Left lung (tissue), 10 donors: ENCODE measurements around the gene ACOX3. TPM values are rescaled to one million over a fixed set of nuclear protein-coding genes. Genes with fewer than 3 reads are reported as not detected.
A peak's percentile ranks its signal among the peaks of the same experiment; 100 is the strongest.

Experiments
- ATAC-seq: fragments of 200-7000 bp; cut with Tn5 transposase; one replicate; pipeline ENCODE4 v1.9.1; 2020; ENCODE audit warnings: moderate library complexity
- DNase-seq, 4 donors: peaks; one replicate each; pipeline ENCODE4 v3.0.0-alpha.2; 2013 to 2020
- H3K27ac ChIP-seq, 2 donors: fragments of 200-600 bp; sonication (generic) in 1 of 2; one replicate each; pipeline versions ENCODE4 v1.5.0 to v1.8.0; 2020 to 2021
- H3K27me3 ChIP-seq, 2 donors: fragments of 200-600 bp; sonication (generic) in 1 of 2; one replicate each; pipeline versions ENCODE4 v1.5.0 to v1.8.0; 2020 to 2021
- H3K36me3 ChIP-seq, 2 donors: fragments of 200-600 bp; sonication (generic) in 1 of 2; one replicate each; pipeline versions ENCODE4 v1.5.0 to v1.8.0; 2020 to 2021
- H3K4me1 ChIP-seq, 2 donors: fragments of 200-600 bp; one replicate each; pipeline ENCODE4 v1.8.0; 2021
- H3K4me3 ChIP-seq, 2 donors: fragments of 200-600 bp; sonication (generic) in 1 of 2; one replicate each; pipeline versions ENCODE4 v1.5.0 to v1.8.0; 2020 to 2021; ENCODE audit warnings: mild to moderate bottlenecking in 1 of 2
- H3K9me3 ChIP-seq, 2 donors: fragments of 200-600 bp; sonication (generic) in 1 of 2; one replicate each; pipeline versions ENCODE4 v1.5.0 to v1.8.0; 2020 to 2021
- CTCF ChIP-seq, 2 donors: fragments of 200-600 bp; sonication (generic) in 1 of 2; IDR thresholded peaks; one replicate each; pipeline versions ENCODE4 v1.5.0 to v1.8.0; 2021; ENCODE audit warnings: antibody characterized with exemption in 2 of 2
- intact Hi-C, 2 donors: fragments of 100-400 bp; cut with DNase I; formaldehyde crosslinking; loops; one replicate each; pipeline versions ENCODE4 v1.11.2 to v1.14.2; 2022
- polyA plus RNA-seq, 6 donors: library from polyadenylated mRNA; unstranded; fragments of 120-200 nt; gene quantifications; one replicate each; pipeline ENCODE4 v1.2.1, GENCODE V29; 2013; ENCODE audit not compliant: insufficient read length in 6 of 6
- total RNA-seq, 2 donors: library from RNA; stranded (reverse); fragmentation: NEBNext Ultra II Directional; extraction: Animal tissue kit (Norgen Biotek cat#: 25700); gene quantifications; one replicate each; pipeline ENCODE4 v1.2.1, GENCODE V29; 2021
- donor health status: DM: no; HTN: yes; CAD: no.
- donor health status: DM: no; HTN: no; CAD: no.

The ACOX3 gene
- total and polyA plus RNA-seq, 8 donors, result 19.9 to 31.7 (median 23.4) TPM

GRCh38 chr4:8356856-8357255, 83.7 kb downstream of the ACOX3 start:
- peak in 1 of 4 donors; percentile 6 for DNase-seq
- H3K27ac ChIP-seq, result no peak overlapping the region
- no peak for ATAC-seq
- intact Hi-C loops, result no loop called here
- TF ChIP-seq CTCF (IDR thresholded peaks at IDR 0.05), result no peak
- H3K36me3 ChIP-seq, result no peaks in the 10 kb centered on the region
- H3K27me3 ChIP-seq, result no peaks in the 10 kb centered on the region
- H3K9me3 ChIP-seq, result peaks cover 0 to 5% of the 10 kb centered on the region in 2 donors
- peaks cover 8 to 15% of the 10 kb centered on the region in 2 donors for H3K4me1 ChIP-seq
- no peak overlapping the region for H3K4me3 ChIP-seq

- DNase-seq (peak in 1 of 4 donors; percentile 27), ATAC-seq (peak; percentile 25)
- no peak for TF ChIP-seq CTCF (IDR thresholded peaks at IDR 0.05)
- no peaks in the 10 kb centered on the region for H3K27me3 ChIP-seq
- H3K9me3 ChIP-seq, result peaks cover 0 to 2% of the 10 kb centered on the region in 2 donors
- peak overlapping the region in 1 of 2 donors; percentile 7 for H3K27ac ChIP-seq
- H3K36me3 ChIP-seq, result no peaks in the 10 kb centered on the region
- H3K4me3 ChIP-seq, result no peak overlapping the region
- intact Hi-C loops, result no loop called here
- H3K4me1 ChIP-seq, result peaks cover 9 to 19% of the 10 kb centered on the region in 2 donors
Measured at GRCh38 chr4:8355864-8356565, 84.5 kb downstream of the ACOX3 start.

GRCh38 chr4:8355306-8355705, 85.2 kb downstream of the ACOX3 start:
- Histone ChIP-seq H3K9me3 (peaks cover 0 to 2% of the 10 kb centered on the region in 2 donors), H3K27ac (no peak overlapping the region), H3K4me3 (no peak overlapping the region), H3K4me1 (peaks cover 9 to 19% of the 10 kb centered on the region in 2 donors), H3K36me3 (no peaks in the 10 kb centered on the region), H3K27me3 (no peaks in the 10 kb centered on the region)
- intact Hi-C loops, result no loop called here
- DNase-seq, result no peak
- TF ChIP-seq CTCF (IDR thresholded peaks at IDR 0.05), result no peak
- peak; percentile 56 for ATAC-seq

- TF ChIP-seq CTCF (IDR thresholded peaks at IDR 0.05), result no peak
- no peak overlapping the region for H3K4me3 ChIP-seq
- peak in 1 of 4 donors; percentile 36 for DNase-seq
- H3K27me3 ChIP-seq, result no peaks in the 10 kb centered on the region
- no peak for ATAC-seq
- no peak overlapping the region for H3K27ac ChIP-seq
- H3K36me3 ChIP-seq, result no peaks in the 10 kb centered on the region
- peaks cover 0 to 2% of the 10 kb centered on the region in 2 donors for H3K9me3 ChIP-seq
- H3K4me1 ChIP-seq, result peaks cover 9 to 19% of the 10 kb centered on the region in 2 donors
- intact Hi-C loops, result no loop called here
Measured at GRCh38 chr4:8353912-8354453, 86.5 kb downstream of the ACOX3 start.

GRCh38 chr4:8353158-8353669, 87.3 kb downstream of the ACOX3 start:
- H3K36me3 ChIP-seq, result no peaks in the 10 kb centered on the region
- intact Hi-C loops, result no loop called here
- DNase-seq (peak in 1 of 4 donors; percentile 25), ATAC-seq (no peak)
- no peak for TF ChIP-seq CTCF (IDR thresholded peaks at IDR 0.05)
- H3K27me3 ChIP-seq, result no peaks in the 10 kb centered on the region
- H3K4me1 ChIP-seq, result peaks cover 9 to 19% of the 10 kb centered on the region in 2 donors
- peaks cover 0 to 2% of the 10 kb centered on the region in 2 donors for H3K9me3 ChIP-seq
- peak overlapping the region in 1 of 2 donors; percentile 34 for H3K27ac ChIP-seq
- H3K4me3 ChIP-seq, result no peak overlapping the region
